T-helper 1 cell (primary cell): ENCODE data around the gene GALNT2.
A peak's percentile ranks its signal among the peaks of the same experiment; 100 is the strongest.

Experiments
- DNase-seq, 5 donors: peaks; one replicate each; pipeline ENCODE4 v3.0.0-alpha.2; 2012 to 2020

Gene GALNT2

GRCh38 chr1:230265200-230266115, 198.4 kb downstream of the GALNT2 start:
- DNase-seq = no peak

- no peak for DNase-seq
Measured at GRCh38 chr1:230266456-230266855, 199.4 kb downstream of the GALNT2 start.

GRCh38 chr1:230267338-230268065, 200.5 kb downstream of the GALNT2 start:
- no peak for DNase-seq

GRCh38 chr1:230268371-230269170, 201.5 kb downstream of the GALNT2 start:
- DNase-seq = no peak

GRCh38 chr1:230270185-230270558, 203.1 kb downstream of the GALNT2 start:
- no peak for DNase-seq

GRCh38 chr1:230270559-230271281, 203.7 kb downstream of the GALNT2 start:
- DNase-seq = peak in 1 of 5 donors; percentile 49

- no peak for DNase-seq
Measured at GRCh38 chr1:230271300-230272035, 204.4 kb downstream of the GALNT2 start.

- no peak for DNase-seq
Measured at GRCh38 chr1:230272557-230272956, 205.5 kb downstream of the GALNT2 start.

- DNase-seq = no peak
Measured at GRCh38 chr1:230273141-230273710, 206.2 kb downstream of the GALNT2 start.

- peak in 1 of 5 donors; percentile 11 for DNase-seq
Measured at GRCh38 chr1:230274254-230274653, 207.2 kb downstream of the GALNT2 start.

- DNase-seq = no peak
Measured at GRCh38 chr1:230276401-230276800, 209.4 kb downstream of the GALNT2 start.

GRCh38 chr1:230277201-230278025, 210.4 kb downstream of the GALNT2 start:
- DNase-seq = no peak

- DNase-seq = no peak
Measured at GRCh38 chr1:230278376-230278775, 211.3 kb downstream of the GALNT2 start.

GRCh38 chr1:230278871-230279582, 212.0 kb downstream of the GALNT2 start:
- DNase-seq = no peak

GRCh38 chr1:230279583-230279945, 212.5 kb downstream of the GALNT2 start:
- no peak for DNase-seq

- no peak for DNase-seq
Measured at GRCh38 chr1:230280054-230280795, 213.2 kb downstream of the GALNT2 start.

GRCh38 chr1:230280906-230281413, 213.9 kb downstream of the GALNT2 start:
- DNase-seq = no peak

GRCh38 chr1:230281556-230281955, 214.5 kb downstream of the GALNT2 start:
- no peak for DNase-seq

GRCh38 chr1:230282157-230282556, 215.1 kb downstream of the GALNT2 start:
- no peak for DNase-seq
